Measurements from ENCODE around the gene UBL4A. TPM values are rescaled to one million over a fixed set of nuclear protein-coding genes. Genes with fewer than 3 reads are reported as not detected.

UBL4A gene
- total RNA-seq, 1 donor from 2014 or later: 29.2 TPM

DNA sequence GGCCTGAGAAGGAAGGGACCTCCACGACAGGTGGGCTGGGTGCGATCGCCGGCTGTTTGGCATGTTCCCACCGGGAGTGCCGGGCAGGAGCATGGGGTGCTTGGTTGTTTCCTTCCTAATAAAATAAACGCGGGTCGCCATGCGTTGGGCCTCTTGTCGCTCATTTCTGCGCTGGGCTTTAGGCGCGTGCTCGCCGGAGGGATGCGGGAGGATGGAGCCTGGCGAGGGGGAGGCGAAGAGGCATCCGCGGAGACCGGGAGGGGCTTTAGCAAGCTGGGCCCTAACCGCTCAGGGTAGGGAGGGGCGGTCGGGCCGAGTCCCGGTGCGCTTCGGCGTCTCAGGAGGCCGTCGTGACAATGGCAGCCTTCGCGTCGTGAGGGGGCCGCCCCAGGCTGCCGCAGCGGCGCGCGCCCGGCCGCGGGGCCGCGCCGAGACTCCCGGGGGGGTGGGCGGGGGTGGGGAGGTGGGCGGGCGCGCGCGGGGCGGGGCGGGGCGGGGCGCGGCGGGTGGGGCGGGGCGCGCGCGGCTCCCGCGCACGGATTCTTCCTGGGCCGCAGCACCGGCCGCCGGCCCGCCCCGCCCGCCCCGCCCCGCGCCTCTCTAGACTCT is 49.9 kb downstream of the UBL4A start:
- DNase-seq (ENCODE audit: low spot score in 2 of 2, unreplicated experiment in 2 of 2): no peak
- Mint-ChIP-seq H3K27ac (peak overlapping the region; percentile 13), H3K27me3 (ENCODE audit: low read depth) (no peaks in the 10 kb centered on the region), H3K4me3 (peak overlapping the region; percentile 75), H3K4me1 (peaks cover 11% of the 10 kb centered on the region), H3K9me3 (no peaks in the 10 kb centered on the region), H3K36me3 (peaks cover 13% of the 10 kb centered on the region)
- TF ChIP-seq, protein P1, sequence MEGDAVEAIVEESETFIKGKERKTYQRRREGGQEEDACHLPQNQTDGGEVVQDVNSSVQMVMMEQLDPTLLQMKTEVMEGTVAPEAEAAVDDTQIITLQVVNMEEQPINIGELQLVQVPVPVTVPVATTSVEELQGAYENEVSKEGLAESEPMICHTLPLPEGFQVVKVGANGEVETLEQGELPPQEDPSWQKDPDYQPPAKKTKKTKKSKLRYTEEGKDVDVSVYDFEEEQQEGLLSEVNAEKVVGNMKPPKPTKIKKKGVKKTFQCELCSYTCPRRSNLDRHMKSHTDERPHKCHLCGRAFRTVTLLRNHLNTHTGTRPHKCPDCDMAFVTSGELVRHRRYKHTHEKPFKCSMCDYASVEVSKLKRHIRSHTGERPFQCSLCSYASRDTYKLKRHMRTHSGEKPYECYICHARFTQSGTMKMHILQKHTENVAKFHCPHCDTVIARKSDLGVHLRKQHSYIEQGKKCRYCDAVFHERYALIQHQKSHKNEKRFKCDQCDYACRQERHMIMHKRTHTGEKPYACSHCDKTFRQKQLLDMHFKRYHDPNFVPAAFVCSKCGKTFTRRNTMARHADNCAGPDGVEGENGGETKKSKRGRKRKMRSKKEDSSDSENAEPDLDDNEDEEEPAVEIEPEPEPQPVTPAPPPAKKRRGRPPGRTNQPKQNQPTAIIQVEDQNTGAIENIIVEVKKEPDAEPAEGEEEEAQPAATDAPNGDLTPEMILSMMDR (IDR thresholded peaks at IDR 0.05; ENCODE audit: unreplicated experiment): no peak

DNA sequence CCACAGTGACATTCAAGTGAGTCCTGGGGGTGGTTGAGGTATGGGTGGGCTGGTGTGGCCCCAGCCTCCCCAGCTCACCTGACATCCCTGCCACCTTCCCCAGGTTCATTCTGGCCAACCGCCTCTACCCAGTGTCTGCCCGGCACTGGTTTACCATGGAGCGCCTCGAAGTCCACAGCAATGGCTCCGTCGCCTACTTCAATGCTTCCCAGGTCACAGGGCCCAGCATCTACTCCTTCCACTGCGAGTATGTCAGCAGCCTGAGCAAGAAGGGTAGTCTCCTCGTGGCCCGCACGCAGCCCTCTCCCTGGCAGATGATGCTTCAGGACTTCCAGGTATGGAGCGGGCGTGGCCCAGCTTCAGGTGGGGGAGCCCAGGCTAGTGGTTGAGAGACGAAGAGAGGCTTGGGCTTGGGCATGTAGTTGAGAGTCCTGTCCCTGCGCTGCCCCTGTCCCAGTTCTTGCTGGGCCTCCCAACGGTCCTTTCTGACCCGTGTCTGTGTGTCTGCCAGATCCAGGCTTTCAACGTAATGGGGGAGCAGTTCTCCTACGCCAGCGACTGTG is 51.2 kb downstream of the UBL4A start:
- Mint-ChIP-seq H3K36me3 (peaks cover 12% of the 10 kb centered on the region), H3K27me3 (ENCODE audit: low read depth) (no peaks in the 10 kb centered on the region), H3K27ac (no peak overlapping the region), H3K4me1 (peaks cover 19% of the 10 kb centered on the region), H3K4me3 (no peak overlapping the region), H3K9me3 (peaks cover 4% of the 10 kb centered on the region)
- DNase-seq (ENCODE audit: low spot score in 2 of 2, unreplicated experiment in 2 of 2): no peak
- TF ChIP-seq, protein P1 (IDR thresholded peaks at IDR 0.05; ENCODE audit: unreplicated experiment): no peak

DNA sequence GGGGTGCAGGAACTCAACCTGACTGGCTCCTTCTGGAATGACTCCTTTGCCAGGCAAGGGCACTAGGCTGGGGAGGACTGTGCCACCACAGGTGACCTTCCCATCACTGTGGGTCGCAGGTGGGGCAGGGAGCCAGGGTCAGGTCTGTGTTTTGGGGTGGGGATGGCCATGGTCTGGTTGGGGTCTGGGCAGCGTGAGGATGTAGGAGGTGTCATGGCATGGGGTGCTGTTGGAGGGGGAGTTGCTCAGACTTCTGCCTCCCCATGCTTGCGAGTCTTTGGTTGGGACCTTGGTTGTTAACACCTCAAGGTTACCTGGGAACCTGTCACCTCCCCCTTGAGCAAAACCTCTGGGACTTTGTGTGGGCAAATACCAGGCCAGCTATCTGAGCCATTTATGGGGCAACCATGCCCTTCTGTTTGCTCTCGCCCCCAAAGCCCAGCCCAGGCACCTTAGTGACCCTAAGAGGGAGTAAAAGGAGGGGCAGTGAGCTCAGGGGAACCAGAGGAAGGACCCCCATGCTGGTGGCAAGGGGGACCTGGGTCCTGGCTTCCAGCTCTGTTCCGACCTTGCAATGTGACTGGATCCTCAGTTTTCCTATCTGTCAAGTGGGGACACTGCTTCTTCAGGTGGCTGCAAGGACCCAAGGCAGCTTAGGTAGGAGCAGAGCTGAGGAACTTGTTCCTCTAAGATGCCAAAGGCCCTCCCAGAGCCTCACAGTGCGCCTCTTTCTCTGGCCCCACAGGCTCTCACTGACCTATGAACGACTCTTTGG is 51.8 kb downstream of the UBL4A start:
- Mint-ChIP-seq H3K4me1 (peaks cover 22% of the 10 kb centered on the region), H3K9me3 (peaks cover 4% of the 10 kb centered on the region), H3K27me3 (ENCODE audit: low read depth) (no peaks in the 10 kb centered on the region), H3K4me3 (no peak overlapping the region), H3K27ac (no peak overlapping the region), H3K36me3 (peaks cover 12% of the 10 kb centered on the region)
- TF ChIP-seq, protein P1 (IDR thresholded peaks at IDR 0.05; ENCODE audit: unreplicated experiment): no peak
- no peak for DNase-seq (ENCODE audit: low spot score in 2 of 2, unreplicated experiment in 2 of 2)

Small RNA genes within 50 kb of the gene (microRNA-seq; reads per million reads assigned to microRNA genes)
- 6.2 reads per million, percentile 24 among the genes with 10 or more reads in this experiment for gene MIR6858

Other genes with a start within 250 kb of the UBL4A start
- not detected in 3 replicates for gene OPN1MW3, start 229.0 kb downstream of the UBL4A start, total RNA-seq
- gene TEX28, start 191.5 kb downstream of the UBL4A start, total RNA-seq: not detected in 3 replicates
- gene TKTL1, start 190.8 kb downstream of the UBL4A start, total RNA-seq: 0.20 to 0.59 TPM (median 0.38 TPM) in 3 replicates
- 1,336 to 1,412 TPM (median 1,356 TPM) in 3 replicates for gene FLNA, start 112.0 kb downstream of the UBL4A start, total RNA-seq
- 71.4 to 76.3 TPM (median 71.9 TPM) in 3 replicates for gene EMD, start 107.3 kb downstream of the UBL4A start, total RNA-seq
- 2,969 to 3,108 TPM (median 3,066 TPM) in 3 replicates for gene RPL10, start 88.2 kb downstream of the UBL4A start, total RNA-seq
- 18.5 to 19.4 TPM (median 18.6 TPM) in 3 replicates for gene DNASE1L1, start 77.4 kb downstream of the UBL4A start, total RNA-seq
- 36.7 to 40.8 TPM (median 40.3 TPM) in 3 replicates for gene TAFAZZIN, start 75.1 kb downstream of the UBL4A start, total RNA-seq
- 77.6 to 78.2 TPM (median 78.2 TPM) in 3 replicates for gene ATP6AP1, start 57.9 kb downstream of the UBL4A start, total RNA-seq
- gene GDI1, start 49.5 kb downstream of the UBL4A start, total RNA-seq: 142 to 150 TPM (median 144 TPM) in 3 replicates
- gene FAM50A, start 42.5 kb downstream of the UBL4A start, total RNA-seq: 52.5 to 57.6 TPM (median 54.1 TPM) in 3 replicates
- 126 to 133 TPM (median 128 TPM) in 3 replicates for gene PLXNA3, start 28.3 kb downstream of the UBL4A start, total RNA-seq
- gene LAGE3, start 7.3 kb downstream of the UBL4A start, total RNA-seq: 15.3 to 16.5 TPM (median 15.8 TPM) in 3 replicates
- 30.1 to 30.8 TPM (median 30.2 TPM) in 3 replicates for gene SLC10A3, start 4.0 kb upstream of the UBL4A start, total RNA-seq
- gene FAM3A, start 29.6 kb upstream of the UBL4A start, total RNA-seq: 39.1 to 42.9 TPM (median 41.1 TPM) in 3 replicates
- 54.4 to 56.5 TPM (median 55.8 TPM) in 3 replicates for gene G6PD, start 60.2 kb upstream of the UBL4A start, total RNA-seq
- 19.1 to 20.6 TPM (median 19.1 TPM) in 3 replicates for gene IKBKG, start 61.0 kb upstream of the UBL4A start, total RNA-seq
- gene CTAG1A, start 98.5 kb upstream of the UBL4A start, total RNA-seq: not detected in 3 replicates
- gene CTAG1B, start 132.7 kb upstream of the UBL4A start, total RNA-seq: not detected in 3 replicates
- not detected in 3 replicates for gene CTAG2, start 167.0 kb upstream of the UBL4A start, total RNA-seq

All from mesothelial cell of epicardium (in vitro differentiated cells).